GM23338 (cell line): ENCODE results near the gene BGLAP. TPM values are rescaled to one million over a fixed set of nuclear protein-coding genes. Genes with fewer than 3 reads are reported as not detected.

Experiments used
- ATAC-seq: fragments of 200-7000 bp; cut with Tn5 transposase; 3 replicates; pipeline ENCODE4 v1.9.1; 2020
- DNase-seq: peaks from one replicate; pipeline ENCODE4 v3.0.0-alpha.2; 2015; ENCODE audit warnings: low spot score
- H2AFZ ChIP-seq: fragments of 200-600 bp; sonication (generic); 2 replicates; pipeline ENCODE4 v1.8.0; 2016; ENCODE audit warnings: antibody characterized with exemption, mild to moderate bottlenecking, moderate library complexity
- H3F3A ChIP-seq: fragments of 200-600 bp; sonication (generic); replicated peaks from 2 replicates; pipeline ENCODE4 v1.8.0; 2017; ENCODE audit warnings: antibody characterized with exemption, mixed run types, low read depth
- H3K27ac ChIP-seq: fragments of 200-600 bp; sonication (generic); 2 replicates; pipeline ENCODE4 v1.6.1; 2016; ENCODE audit warnings: low read depth
- H3K27me3 ChIP-seq: fragments of 200-600 bp; sonication (generic); 2 replicates; pipeline ENCODE4 v1.8.0; 2016; ENCODE audit warnings: mild to moderate bottlenecking, mixed run types, moderate library complexity; ENCODE audit not compliant: insufficient read depth
- H3K36me3 ChIP-seq: fragments of 200-600 bp; sonication (generic); 2 replicates; pipeline ENCODE4 v1.8.0; 2016; ENCODE audit warnings: mild to moderate bottlenecking; ENCODE audit not compliant: insufficient read depth
- H3K4me1 ChIP-seq: fragments of 200-600 bp; sonication (generic); 2 replicates; pipeline ENCODE4 v1.8.0; 2016; ENCODE audit warnings: mild to moderate bottlenecking, moderate library complexity; ENCODE audit not compliant: insufficient read depth
- H3K4me2 ChIP-seq: fragments of 200-600 bp; sonication (generic); 2 replicates; pipeline ENCODE4 v1.7.1; 2017; ENCODE audit warnings: mixed run types
- H3K4me3 ChIP-seq: fragments of 200-600 bp; sonication (generic); 2 replicates; pipeline ENCODE4 v1.6.1; 2016; ENCODE audit warnings: mixed run types
- H3K79me2 ChIP-seq: fragments of 200-600 bp; sonication (generic); replicated peaks from 2 replicates; pipeline ENCODE4 v1.8.0; 2017; ENCODE audit warnings: mild to moderate bottlenecking; ENCODE audit not compliant: insufficient read depth
- H3K9me2 ChIP-seq: fragments of 200-600 bp; sonication (generic); 2 replicates; pipeline ENCODE4 v1.8.0; 2017; ENCODE audit not compliant: insufficient read depth
- H4K20me1 ChIP-seq: fragments of 200-600 bp; sonication (generic); replicated peaks from 2 replicates; pipeline ENCODE4 v1.8.0; 2017; ENCODE audit warnings: mild to moderate bottlenecking; ENCODE audit not compliant: insufficient read depth
- H3K27ac Mint-ChIP-seq: 2 replicates; pipeline ENCODE4 v1.8.0; 2020; ENCODE audit warnings: inconsistent platforms, mild to moderate bottlenecking, moderate library complexity, mixed read lengths
- H3K27me3 Mint-ChIP-seq: 3 replicates; pipeline ENCODE4 v1.8.0; 2022; ENCODE audit warnings: low read depth, mild to moderate bottlenecking, moderate library complexity, mixed read lengths, inconsistent platforms; ENCODE audit not compliant: insufficient read depth, poor library complexity
- H3K36me3 Mint-ChIP-seq: 3 replicates; pipeline ENCODE4 v1.8.0; 2021; ENCODE audit warnings: low read depth, mild to moderate bottlenecking, inconsistent platforms, moderate library complexity, mixed read lengths
- H3K4me1 Mint-ChIP-seq: 3 replicates; pipeline ENCODE4 v1.8.0; 2020; ENCODE audit warnings: mild to moderate bottlenecking, inconsistent platforms, mixed read lengths
- H3K4me3 Mint-ChIP-seq: 3 replicates; pipeline ENCODE4 v1.8.0; 2021; ENCODE audit warnings: moderate library complexity, mild to moderate bottlenecking, inconsistent platforms, mixed read lengths
- H3K9me3 Mint-ChIP-seq: 3 replicates; pipeline ENCODE4 v1.8.0; 2020; ENCODE audit warnings: moderate library complexity, mild to moderate bottlenecking, inconsistent platforms, mixed read lengths
- CREB1 ChIP-seq: fragments of 250-450 bp; sonication (Bioruptor Pico); IDR thresholded peaks from 2 replicates; pipeline ENCODE4 v1.5.0; 2020; ENCODE audit warnings: low read depth, mild to moderate bottlenecking, moderate library complexity
- EZH2 ChIP-seq: fragments of 200-600 bp; sonication (generic); IDR thresholded peaks from one replicate; pipeline ENCODE4 v1.8.0; 2017; ENCODE audit warnings: antibody characterized with exemption, mild to moderate bottlenecking, low read depth; ENCODE audit not compliant: unreplicated experiment
- EZH2phosphoT487 ChIP-seq: fragments of 200-600 bp; sonication (generic); IDR thresholded peaks from one replicate; pipeline ENCODE4 v1.8.1; 2018; ENCODE audit warnings: antibody characterized with exemption; ENCODE audit not compliant: unreplicated experiment
- JUNB ChIP-seq: IDR thresholded peaks from one replicate; pipeline ENCODE4 v1.6.1; 2016; ENCODE audit warnings: antibody characterized with exemption; ENCODE audit not compliant: unreplicated experiment
- NANOG ChIP-seq: IDR thresholded peaks from 2 replicates; pipeline ENCODE4 v1.6.1; 2016; ENCODE audit warnings: antibody characterized with exemption, borderline replicate concordance
- POLR2AphosphoS5 ChIP-seq: IDR thresholded peaks from 2 replicates; pipeline ENCODE4 v1.6.1; 2016; ENCODE audit warnings: antibody characterized with exemption, low read depth
- STAT1 ChIP-seq: IDR thresholded peaks from one replicate; pipeline ENCODE4 v1.6.1; 2016; ENCODE audit warnings: antibody characterized with exemption; ENCODE audit not compliant: unreplicated experiment
- ZNF114 ChIP-seq: fragments of 250-450 bp; sonication (Bioruptor Pico); IDR thresholded peaks from 2 replicates; pipeline ENCODE4 v1.5.0; 2020; ENCODE audit warnings: mild to moderate bottlenecking, moderate library complexity
- ZNF331 ChIP-seq: fragments of 250-450 bp; sonication (Bioruptor Pico); IDR thresholded peaks from 2 replicates; pipeline ENCODE4 v1.5.0; 2020; ENCODE audit warnings: low read depth, mild to moderate bottlenecking, moderate library complexity
- polyA plus RNA-seq: library from polyadenylated mRNA; unstranded; fragments of >200 nt; fragmentation: Nextera tagmentation; extraction: Ambion mirVana; gene quantifications from 2 replicates; pipeline ENCODE4 v1.2.1, GENCODE V29; 2016
- total RNA-seq: library from RNA; depleted of rRNA; stranded (reverse); fragments of >200 nt; shearing (Covaris generic); gene quantifications from 2 replicates; pipeline ENCODE4 v1.2.3, GENCODE V29; 2014
- TF ChIP-seq, protein P1 (sequence below): IDR thresholded peaks from one replicate; pipeline ENCODE4 v1.6.1; 2018; ENCODE audit warnings: antibody characterized with exemption; ENCODE audit not compliant: unreplicated experiment
- TF ChIP-seq, protein P2 (sequence below): IDR thresholded peaks from 2 replicates; pipeline ENCODE4 v1.6.1; 2016; ENCODE audit warnings: antibody characterized with exemption
- TF ChIP-seq, protein P3 (sequence below): fragments of 250-450 bp; sonication (Bioruptor Pico); IDR thresholded peaks from 2 replicates; pipeline ENCODE4 v1.5.0; 2020; ENCODE audit warnings: mild to moderate bottlenecking, moderate library complexity
- TF ChIP-seq, protein P4 (sequence below), 2 experiments: fragments of 200-600 bp in 1 of 2; sonication (generic) in 1 of 2; conservative IDR thresholded peaks; 2 replicates each; pipeline versions ENCODE4 v1.5.1 to v1.6.1; 2016 to 2017; ENCODE audit warnings: antibody characterized with exemption in 2 of 2, low read depth in 2 of 2, mild to moderate bottlenecking in 2 of 2, moderate library complexity in 1 of 2

Gene BGLAP
- total and polyA plus RNA-seq, 2 experiments from 2014 or later: 0.36 to 0.42 TPM

DNA sequence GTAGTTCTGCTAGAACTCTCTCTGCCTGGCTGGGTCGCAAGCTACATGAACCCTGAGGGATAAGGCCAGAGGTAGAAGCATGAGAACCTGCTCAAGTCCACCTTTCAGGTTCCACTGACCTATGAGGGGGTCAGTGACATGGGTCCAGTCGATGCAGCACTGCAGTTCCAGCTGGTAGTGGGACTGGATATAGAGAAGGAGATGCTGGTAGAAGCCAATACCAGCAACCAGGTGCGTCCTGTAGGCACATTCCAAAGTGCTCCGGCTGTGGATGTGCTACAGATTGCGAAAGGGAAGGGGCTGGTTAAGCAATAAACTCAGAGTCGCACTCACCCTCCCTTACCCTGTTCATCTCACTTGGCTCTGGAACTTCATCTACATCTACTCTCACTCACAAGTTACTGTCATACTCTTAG, 35.0 kb downstream of the BGLAP start:
- Mint-ChIP-seq H3K9me3 (no peaks in the 10 kb centered on the region), H3K36me3 (peaks cover 69% of the 10 kb centered on the region), H3K27ac (no peak overlapping the region), H3K4me3 (no peak overlapping the region), H3K4me1 (peaks cover 9% of the 10 kb centered on the region), H3K27me3 (peaks cover 10% of the 10 kb centered on the region)
- Histone ChIP-seq H3K27me3 (no peaks in the 10 kb centered on the region), H3K27ac (no peak overlapping the region), H3K36me3 (peaks cover 70% of the 10 kb centered on the region), H3K4me3 (no peak overlapping the region), H3F3A (peaks cover 48% of the 10 kb centered on the region; the same call in 1 of the 2 replicates), H3K4me2 (no peak overlapping the region), H2AFZ (no peak overlapping the region), H4K20me1 (peaks cover 58% of the 10 kb centered on the region), H3K79me2 (peaks cover 41% of the 10 kb centered on the region), H3K9me2 (no peaks in the 10 kb centered on the region), H3K4me1 (peaks cover 7% of the 10 kb centered on the region)
- ATAC-seq: no peak
- TF ChIP-seq POLR2AphosphoS5 (no peak), EZH2 (no peak), JUNB (no peak), ZNF331 (CRISPR knock-in tag) (no peak), ZNF114 (CRISPR knock-in tag) (no peak), CREB1 (CRISPR knock-in tag) (no peak), NANOG (no peak), STAT1 (no peak), EZH2phosphoT487 (no peak)
- TF ChIP-seq, protein P1, sequence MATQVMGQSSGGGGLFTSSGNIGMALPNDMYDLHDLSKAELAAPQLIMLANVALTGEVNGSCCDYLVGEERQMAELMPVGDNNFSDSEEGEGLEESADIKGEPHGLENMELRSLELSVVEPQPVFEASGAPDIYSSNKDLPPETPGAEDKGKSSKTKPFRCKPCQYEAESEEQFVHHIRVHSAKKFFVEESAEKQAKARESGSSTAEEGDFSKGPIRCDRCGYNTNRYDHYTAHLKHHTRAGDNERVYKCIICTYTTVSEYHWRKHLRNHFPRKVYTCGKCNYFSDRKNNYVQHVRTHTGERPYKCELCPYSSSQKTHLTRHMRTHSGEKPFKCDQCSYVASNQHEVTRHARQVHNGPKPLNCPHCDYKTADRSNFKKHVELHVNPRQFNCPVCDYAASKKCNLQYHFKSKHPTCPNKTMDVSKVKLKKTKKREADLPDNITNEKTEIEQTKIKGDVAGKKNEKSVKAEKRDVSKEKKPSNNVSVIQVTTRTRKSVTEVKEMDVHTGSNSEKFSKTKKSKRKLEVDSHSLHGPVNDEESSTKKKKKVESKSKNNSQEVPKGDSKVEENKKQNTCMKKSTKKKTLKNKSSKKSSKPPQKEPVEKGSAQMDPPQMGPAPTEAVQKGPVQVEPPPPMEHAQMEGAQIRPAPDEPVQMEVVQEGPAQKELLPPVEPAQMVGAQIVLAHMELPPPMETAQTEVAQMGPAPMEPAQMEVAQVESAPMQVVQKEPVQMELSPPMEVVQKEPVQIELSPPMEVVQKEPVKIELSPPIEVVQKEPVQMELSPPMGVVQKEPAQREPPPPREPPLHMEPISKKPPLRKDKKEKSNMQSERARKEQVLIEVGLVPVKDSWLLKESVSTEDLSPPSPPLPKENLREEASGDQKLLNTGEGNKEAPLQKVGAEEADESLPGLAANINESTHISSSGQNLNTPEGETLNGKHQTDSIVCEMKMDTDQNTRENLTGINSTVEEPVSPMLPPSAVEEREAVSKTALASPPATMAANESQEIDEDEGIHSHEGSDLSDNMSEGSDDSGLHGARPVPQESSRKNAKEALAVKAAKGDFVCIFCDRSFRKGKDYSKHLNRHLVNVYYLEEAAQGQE: no peak
- TF ChIP-seq, protein P2, sequence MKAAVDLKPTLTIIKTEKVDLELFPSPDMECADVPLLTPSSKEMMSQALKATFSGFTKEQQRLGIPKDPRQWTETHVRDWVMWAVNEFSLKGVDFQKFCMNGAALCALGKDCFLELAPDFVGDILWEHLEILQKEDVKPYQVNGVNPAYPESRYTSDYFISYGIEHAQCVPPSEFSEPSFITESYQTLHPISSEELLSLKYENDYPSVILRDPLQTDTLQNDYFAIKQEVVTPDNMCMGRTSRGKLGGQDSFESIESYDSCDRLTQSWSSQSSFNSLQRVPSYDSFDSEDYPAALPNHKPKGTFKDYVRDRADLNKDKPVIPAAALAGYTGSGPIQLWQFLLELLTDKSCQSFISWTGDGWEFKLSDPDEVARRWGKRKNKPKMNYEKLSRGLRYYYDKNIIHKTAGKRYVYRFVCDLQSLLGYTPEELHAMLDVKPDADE: no peak
- TF ChIP-seq, protein P3, sequence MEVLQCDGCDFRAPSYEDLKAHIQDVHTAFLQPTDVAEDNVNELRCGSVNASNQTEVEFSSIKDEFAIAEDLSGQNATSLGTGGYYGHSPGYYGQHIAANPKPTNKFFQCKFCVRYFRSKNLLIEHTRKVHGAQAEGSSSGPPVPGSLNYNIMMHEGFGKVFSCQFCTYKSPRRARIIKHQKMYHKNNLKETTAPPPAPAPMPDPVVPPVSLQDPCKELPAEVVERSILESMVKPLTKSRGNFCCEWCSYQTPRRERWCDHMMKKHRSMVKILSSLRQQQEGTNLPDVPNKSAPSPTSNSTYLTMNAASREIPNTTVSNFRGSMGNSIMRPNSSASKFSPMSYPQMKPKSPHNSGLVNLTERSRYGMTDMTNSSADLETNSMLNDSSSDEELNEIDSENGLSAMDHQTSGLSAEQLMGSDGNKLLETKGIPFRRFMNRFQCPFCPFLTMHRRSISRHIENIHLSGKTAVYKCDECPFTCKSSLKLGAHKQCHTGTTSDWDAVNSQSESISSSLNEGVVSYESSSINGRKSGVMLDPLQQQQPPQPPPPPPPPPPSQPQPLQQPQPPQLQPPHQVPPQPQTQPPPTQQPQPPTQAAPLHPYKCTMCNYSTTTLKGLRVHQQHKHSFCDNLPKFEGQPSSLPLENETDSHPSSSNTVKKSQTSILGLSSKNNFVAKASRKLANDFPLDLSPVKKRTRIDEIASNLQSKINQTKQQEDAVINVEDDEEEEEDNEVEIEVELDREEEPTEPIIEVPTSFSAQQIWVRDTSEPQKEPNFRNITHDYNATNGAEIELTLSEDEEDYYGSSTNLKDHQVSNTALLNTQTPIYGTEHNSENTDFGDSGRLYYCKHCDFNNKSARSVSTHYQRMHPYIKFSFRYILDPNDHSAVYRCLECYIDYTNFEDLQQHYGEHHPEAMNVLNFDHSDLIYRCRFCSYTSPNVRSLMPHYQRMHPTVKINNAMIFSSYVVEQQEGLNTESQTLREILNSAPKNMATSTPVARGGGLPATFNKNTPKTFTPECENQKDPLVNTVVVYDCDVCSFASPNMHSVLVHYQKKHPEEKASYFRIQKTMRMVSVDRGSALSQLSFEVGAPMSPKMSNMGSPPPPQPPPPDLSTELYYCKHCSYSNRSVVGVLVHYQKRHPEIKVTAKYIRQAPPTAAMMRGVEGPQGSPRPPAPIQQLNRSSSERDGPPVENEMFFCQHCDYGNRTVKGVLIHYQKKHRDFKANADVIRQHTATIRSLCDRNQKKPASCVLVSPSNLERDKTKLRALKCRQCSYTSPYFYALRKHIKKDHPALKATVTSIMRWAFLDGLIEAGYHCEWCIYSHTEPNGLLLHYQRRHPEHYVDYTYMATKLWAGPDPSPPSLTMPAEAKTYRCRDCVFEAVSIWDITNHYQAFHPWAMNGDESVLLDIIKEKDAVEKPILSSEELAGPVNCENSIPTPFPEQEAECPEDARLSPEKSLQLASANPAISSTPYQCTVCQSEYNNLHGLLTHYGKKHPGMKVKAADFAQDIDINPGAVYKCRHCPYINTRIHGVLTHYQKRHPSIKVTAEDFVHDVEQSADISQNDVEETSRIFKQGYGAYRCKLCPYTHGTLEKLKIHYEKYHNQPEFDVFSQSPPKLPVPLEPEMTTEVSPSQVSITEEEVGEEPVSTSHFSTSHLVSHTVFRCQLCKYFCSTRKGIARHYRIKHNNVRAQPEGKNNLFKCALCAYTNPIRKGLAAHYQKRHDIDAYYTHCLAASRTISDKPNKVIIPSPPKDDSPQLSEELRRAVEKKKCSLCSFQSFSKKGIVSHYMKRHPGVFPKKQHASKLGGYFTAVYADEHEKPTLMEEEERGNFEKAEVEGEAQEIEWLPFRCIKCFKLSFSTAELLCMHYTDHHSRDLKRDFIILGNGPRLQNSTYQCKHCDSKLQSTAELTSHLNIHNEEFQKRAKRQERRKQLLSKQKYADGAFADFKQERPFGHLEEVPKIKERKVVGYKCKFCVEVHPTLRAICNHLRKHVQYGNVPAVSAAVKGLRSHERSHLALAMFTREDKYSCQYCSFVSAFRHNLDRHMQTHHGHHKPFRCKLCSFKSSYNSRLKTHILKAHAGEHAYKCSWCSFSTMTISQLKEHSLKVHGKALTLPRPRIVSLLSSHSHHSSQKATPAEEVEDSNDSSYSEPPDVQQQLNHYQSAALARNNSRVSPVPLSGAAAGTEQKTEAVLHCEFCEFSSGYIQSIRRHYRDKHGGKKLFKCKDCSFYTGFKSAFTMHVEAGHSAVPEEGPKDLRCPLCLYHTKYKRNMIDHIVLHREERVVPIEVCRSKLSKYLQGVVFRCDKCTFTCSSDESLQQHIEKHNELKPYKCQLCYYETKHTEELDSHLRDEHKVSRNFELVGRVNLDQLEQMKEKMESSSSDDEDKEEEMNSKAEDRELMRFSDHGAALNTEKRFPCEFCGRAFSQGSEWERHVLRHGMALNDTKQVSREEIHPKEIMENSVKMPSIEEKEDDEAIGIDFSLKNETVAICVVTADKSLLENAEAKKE (CRISPR knock-in tag): no peak
- TF ChIP-seq, protein P4, sequence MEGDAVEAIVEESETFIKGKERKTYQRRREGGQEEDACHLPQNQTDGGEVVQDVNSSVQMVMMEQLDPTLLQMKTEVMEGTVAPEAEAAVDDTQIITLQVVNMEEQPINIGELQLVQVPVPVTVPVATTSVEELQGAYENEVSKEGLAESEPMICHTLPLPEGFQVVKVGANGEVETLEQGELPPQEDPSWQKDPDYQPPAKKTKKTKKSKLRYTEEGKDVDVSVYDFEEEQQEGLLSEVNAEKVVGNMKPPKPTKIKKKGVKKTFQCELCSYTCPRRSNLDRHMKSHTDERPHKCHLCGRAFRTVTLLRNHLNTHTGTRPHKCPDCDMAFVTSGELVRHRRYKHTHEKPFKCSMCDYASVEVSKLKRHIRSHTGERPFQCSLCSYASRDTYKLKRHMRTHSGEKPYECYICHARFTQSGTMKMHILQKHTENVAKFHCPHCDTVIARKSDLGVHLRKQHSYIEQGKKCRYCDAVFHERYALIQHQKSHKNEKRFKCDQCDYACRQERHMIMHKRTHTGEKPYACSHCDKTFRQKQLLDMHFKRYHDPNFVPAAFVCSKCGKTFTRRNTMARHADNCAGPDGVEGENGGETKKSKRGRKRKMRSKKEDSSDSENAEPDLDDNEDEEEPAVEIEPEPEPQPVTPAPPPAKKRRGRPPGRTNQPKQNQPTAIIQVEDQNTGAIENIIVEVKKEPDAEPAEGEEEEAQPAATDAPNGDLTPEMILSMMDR (conservative IDR thresholded peaks at IDR 0.05; ENCODE audit: low read depth in 2 of 2): no peak
- DNase-seq: no peak
